ENCODE data around the gene CEACAM18.

The CEACAM18 gene

DNA sequence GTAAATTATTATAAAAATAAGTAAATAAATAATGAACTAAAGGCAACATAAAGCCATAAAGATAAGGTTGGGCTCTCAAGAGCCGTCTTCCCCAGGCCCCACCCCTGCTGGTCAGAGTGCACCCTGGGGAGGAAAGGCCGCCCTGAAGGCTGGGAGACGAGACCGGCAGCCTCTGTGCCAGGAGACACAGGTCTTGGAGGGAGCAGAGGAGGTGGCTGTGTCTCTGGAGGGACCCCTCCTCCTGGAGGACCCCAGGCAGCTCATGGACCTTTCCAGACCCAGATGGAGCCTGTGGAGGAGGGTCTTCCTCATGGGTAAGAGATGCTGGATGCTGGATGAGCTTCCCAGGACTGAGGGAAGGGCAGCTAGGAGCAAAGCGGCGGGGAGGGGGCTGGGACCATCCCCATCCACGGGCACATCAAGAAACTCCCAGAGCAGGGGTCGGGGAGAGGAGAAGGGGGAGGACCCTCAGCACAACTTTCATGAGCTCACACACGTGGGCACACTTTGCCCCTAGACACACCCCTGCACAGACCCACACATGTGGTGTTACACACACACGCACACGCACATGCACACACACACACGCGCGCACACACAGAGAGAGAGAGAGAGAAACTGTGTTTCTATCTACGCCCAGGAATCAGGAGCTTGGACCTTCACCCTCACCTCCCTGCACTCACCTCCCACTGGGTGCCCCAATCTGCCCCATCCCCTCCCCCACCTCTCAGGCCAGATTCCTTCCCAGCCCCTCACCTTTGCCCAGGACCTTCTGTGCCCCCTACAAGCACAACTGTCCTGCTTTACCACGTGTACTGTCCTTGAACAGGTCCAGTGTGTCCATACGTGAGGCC is at the start of gene CEACAM18:
TSS of gene CEACAM18 (plus strand) at position 159 of the 854 bp plus-strand sequence.
- no peak for DNase-seq
- Histone ChIP-seq H3K36me3 (no peaks in the 10 kb centered on the region), H3K27ac (no peak within 1 kb of the TSS), H3K9me3 (no peaks in the 10 kb centered on the region), H3K4me3 (no peak within 1 kb of the TSS), H3K4me1 (no peaks in the 10 kb centered on the region), H3K27me3 (peaks cover 0 to 35% of the 10 kb centered on the region in 2 donors)
- TF ChIP-seq, protein P1, sequence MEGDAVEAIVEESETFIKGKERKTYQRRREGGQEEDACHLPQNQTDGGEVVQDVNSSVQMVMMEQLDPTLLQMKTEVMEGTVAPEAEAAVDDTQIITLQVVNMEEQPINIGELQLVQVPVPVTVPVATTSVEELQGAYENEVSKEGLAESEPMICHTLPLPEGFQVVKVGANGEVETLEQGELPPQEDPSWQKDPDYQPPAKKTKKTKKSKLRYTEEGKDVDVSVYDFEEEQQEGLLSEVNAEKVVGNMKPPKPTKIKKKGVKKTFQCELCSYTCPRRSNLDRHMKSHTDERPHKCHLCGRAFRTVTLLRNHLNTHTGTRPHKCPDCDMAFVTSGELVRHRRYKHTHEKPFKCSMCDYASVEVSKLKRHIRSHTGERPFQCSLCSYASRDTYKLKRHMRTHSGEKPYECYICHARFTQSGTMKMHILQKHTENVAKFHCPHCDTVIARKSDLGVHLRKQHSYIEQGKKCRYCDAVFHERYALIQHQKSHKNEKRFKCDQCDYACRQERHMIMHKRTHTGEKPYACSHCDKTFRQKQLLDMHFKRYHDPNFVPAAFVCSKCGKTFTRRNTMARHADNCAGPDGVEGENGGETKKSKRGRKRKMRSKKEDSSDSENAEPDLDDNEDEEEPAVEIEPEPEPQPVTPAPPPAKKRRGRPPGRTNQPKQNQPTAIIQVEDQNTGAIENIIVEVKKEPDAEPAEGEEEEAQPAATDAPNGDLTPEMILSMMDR (IDR thresholded peaks at IDR 0.05): no peak
- intact Hi-C loops (cut with DNase I; ENCODE audit: low total_unique reads): loop anchor here (10.0 kb wide), 2 partner anchors 176 to 296 kb away; no protein-coding TSS in a partner anchor

DNA sequence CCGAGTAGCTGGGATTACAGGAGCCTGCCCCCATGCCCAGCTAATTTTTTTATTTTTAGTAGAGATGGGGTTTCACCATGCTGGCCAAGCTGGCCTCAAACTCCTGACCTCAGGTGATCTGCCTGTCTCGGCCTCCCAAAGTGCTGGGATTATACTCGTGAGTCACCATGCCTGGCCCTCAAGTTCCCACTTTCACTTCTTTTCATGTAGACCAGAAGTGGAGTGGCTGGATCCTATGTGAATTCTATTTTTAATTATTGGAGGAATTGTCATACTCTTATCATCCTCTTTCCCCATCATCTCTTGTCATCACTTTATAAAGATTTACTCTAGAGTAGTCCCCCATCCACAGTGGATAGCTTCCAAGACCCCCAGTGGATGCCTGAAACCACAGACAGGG is 48.1 kb upstream of the CEACAM18 start:
- intact Hi-C loops (cut with DNase I; ENCODE audit: low total_unique reads): no loop called here
- Histone ChIP-seq H3K4me1 (no peaks in the 10 kb centered on the region), H3K27ac (no peak overlapping the region), H3K9me3 (peaks cover 0 to 5% (median 0%) of the 10 kb centered on the region in 3 donors), H3K27me3 (peaks cover 0 to 9% of the 10 kb centered on the region in 2 donors), H3K4me3 (no peak overlapping the region), H3K36me3 (no peaks in the 10 kb centered on the region)
- no peak for DNase-seq
- TF ChIP-seq, protein P1 (IDR thresholded peaks at IDR 0.05): no peak

DNA sequence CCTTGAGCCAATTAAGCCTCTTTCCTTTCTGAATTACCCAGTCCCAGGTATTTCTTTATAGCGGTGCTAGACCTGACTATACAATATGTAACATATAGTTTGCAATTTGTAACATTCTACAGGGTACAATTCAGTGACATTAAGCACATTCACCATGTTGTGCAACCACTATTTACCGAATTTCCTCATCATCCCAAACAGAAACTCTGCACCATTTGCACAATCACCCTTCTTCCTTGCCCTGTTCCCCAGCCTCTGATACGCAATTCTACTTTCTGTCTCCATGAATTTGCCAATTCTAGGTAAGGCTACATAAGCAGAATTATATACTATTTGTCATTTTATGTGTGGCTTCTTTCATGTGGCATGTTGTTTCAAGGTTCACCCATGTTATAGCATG is 47.2 kb upstream of the CEACAM18 start:
- TF ChIP-seq, protein P1 (IDR thresholded peaks at IDR 0.05): no peak
- Histone ChIP-seq H3K4me3 (no peak overlapping the region), H3K27me3 (peaks cover 0 to 4% of the 10 kb centered on the region in 2 donors), H3K9me3 (peaks cover 0 to 5% (median 0%) of the 10 kb centered on the region in 3 donors), H3K27ac (no peak overlapping the region), H3K36me3 (no peaks in the 10 kb centered on the region), H3K4me1 (no peaks in the 10 kb centered on the region)
- DNase-seq: no peak
- intact Hi-C loops (cut with DNase I; ENCODE audit: low total_unique reads): no loop called here

DNA sequence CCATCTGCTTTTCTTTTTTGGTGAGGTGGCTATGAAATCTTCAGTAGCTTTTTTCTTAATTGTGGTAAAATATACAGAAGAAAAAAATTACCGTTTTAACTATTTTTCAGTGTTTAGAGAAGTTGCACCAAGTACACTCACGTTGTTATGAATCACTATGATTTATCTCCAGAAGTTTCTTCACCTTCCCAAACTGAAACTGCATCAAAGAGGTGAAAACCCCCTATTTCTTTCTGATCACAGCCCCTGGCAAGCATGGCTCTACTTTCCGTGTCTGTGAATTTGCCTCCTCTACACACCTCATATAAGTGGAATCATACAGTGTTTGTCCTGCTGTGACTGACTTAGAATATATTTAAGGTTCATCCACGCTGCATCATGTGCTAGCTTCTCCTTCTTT is 45.3 kb upstream of the CEACAM18 start:
- TF ChIP-seq, protein P1 (IDR thresholded peaks at IDR 0.05): no peak
- H3K4me3 ChIP-seq: no peak overlapping the region
- no peaks in the 10 kb centered on the region for H3K4me1 ChIP-seq
- H3K9me3 ChIP-seq: peaks cover 0 to 1% (median 0%) of the 10 kb centered on the region in 3 donors
- no peaks in the 10 kb centered on the region for H3K36me3 ChIP-seq
- H3K27me3 ChIP-seq: peaks cover 0 to 3% of the 10 kb centered on the region in 2 donors
- DNase-seq: no peak
- intact Hi-C loops (cut with DNase I; ENCODE audit: low total_unique reads): no loop called here
- no peak overlapping the region for H3K27ac ChIP-seq

DNA sequence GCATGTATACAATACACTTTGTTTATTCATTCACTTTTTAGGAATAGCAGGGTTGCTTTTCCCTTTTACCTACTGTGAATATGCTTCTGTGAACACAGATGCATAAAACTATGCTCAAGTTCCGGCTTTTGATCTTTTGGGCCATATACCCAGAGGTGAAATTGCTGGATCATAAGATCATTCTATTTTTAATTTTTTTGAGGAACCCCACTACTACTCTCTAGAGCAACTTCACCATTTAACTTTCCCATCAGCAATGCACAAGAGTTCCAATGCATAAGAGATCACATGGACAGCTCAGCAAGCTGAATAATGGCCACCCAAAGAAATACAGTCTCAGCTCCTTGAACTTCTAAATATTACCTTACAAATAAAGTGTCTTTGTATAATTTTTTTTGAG is 43.9 kb upstream of the CEACAM18 start:
- intact Hi-C loops (cut with DNase I; ENCODE audit: low total_unique reads): no loop called here
- H3K27me3 ChIP-seq: peaks cover 0 to 17% of the 10 kb centered on the region in 2 donors
- H3K4me3 ChIP-seq: no peak overlapping the region
- H3K9me3 ChIP-seq: no peaks in the 10 kb centered on the region
- TF ChIP-seq, protein P1 (IDR thresholded peaks at IDR 0.05): no peak
- H3K4me1 ChIP-seq: no peaks in the 10 kb centered on the region
- H3K36me3 ChIP-seq: no peaks in the 10 kb centered on the region
- H3K27ac ChIP-seq: no peak overlapping the region
- no peak for DNase-seq

Data from tibial artery (tissue), 4 donors.